Progenitor cell of endocrine pancreas (in vitro differentiated cells): Measurements from ENCODE around the gene ENG. TPM values are rescaled to one million over a fixed set of nuclear protein-coding genes. Genes with fewer than 3 reads are reported as not detected.
A peak's percentile ranks its signal among the peaks of the same experiment; 100 is the strongest.

Experiments
- DNase-seq: peaks from one replicate; pipeline ENCODE4 v3.0.0; 2021; ENCODE audit warnings: low spot score; ENCODE audit not compliant: unreplicated experiment
- H3K27ac Mint-ChIP-seq: 2 replicates; pipeline ENCODE4 v1.8.0; 2021; ENCODE audit warnings: mild to moderate bottlenecking, moderate library complexity, mixed read lengths
- H3K27me3 Mint-ChIP-seq: 2 replicates; pipeline ENCODE4 v1.8.0; 2021; ENCODE audit warnings: mixed read lengths
- H3K36me3 Mint-ChIP-seq: 2 replicates; pipeline ENCODE4 v1.8.0; 2022; ENCODE audit warnings: mixed read lengths; ENCODE audit not compliant: insufficient read depth
- H3K4me1 Mint-ChIP-seq: 2 replicates; pipeline ENCODE4 v1.8.0; 2021; ENCODE audit warnings: low read depth, mixed read lengths
- H3K4me3 Mint-ChIP-seq: 2 replicates; pipeline ENCODE4 v1.8.0; 2021; ENCODE audit warnings: low read depth, mild to moderate bottlenecking, moderate library complexity, mixed read lengths
- H3K9me3 Mint-ChIP-seq: 2 replicates; pipeline ENCODE4 v1.8.0; 2021; ENCODE audit warnings: low read depth, mixed read lengths
- CTCF ChIP-seq: fragments of 200-600 bp; sonication (generic); IDR thresholded peaks from one replicate; pipeline ENCODE4 v1.5.0; 2021; ENCODE audit warnings: antibody characterized with exemption, mild to moderate bottlenecking; ENCODE audit not compliant: unreplicated experiment
- total RNA-seq: library from RNA; stranded (reverse); gene quantifications from 2 replicates; pipeline ENCODE4 v1.2.1, GENCODE V29; 2021

ENG gene
- total RNA-seq, 1 donor from 2014 or later: 0.91 TPM

- no peak for TF ChIP-seq CTCF
- no peak overlapping the region for H3K27ac Mint-ChIP-seq
- H3K9me3 Mint-ChIP-seq: no peaks in the 10 kb centered on the region
- no peak overlapping the region for H3K4me3 Mint-ChIP-seq
- H3K4me1 Mint-ChIP-seq: peaks cover 5% of the 10 kb centered on the region
- no peak for DNase-seq
- H3K36me3 Mint-ChIP-seq: no peaks in the 10 kb centered on the region
- H3K27me3 Mint-ChIP-seq: peaks cover 36% of the 10 kb centered on the region
These were observed 28.1 kb downstream of the ENG start for GRCh38 chr9:127826253-127826913.

- peak; percentile 69 for DNase-seq
- peaks cover 36% of the 10 kb centered on the region for H3K27me3 Mint-ChIP-seq
- no peaks in the 10 kb centered on the region for H3K36me3 Mint-ChIP-seq
- TF ChIP-seq CTCF: peak; percentile 75
- H3K4me3 Mint-ChIP-seq: peak overlapping the region; percentile 41
- H3K27ac Mint-ChIP-seq: no peak overlapping the region
- H3K4me1 Mint-ChIP-seq: peaks cover 5% of the 10 kb centered on the region
- H3K9me3 Mint-ChIP-seq: no peaks in the 10 kb centered on the region
These were observed 29.0 kb downstream of the ENG start for GRCh38 chr9:127825319-127826051.

- peaks cover 3% of the 10 kb centered on the region for H3K36me3 Mint-ChIP-seq
- no peak overlapping the region for H3K27ac Mint-ChIP-seq
- no peaks in the 10 kb centered on the region for H3K9me3 Mint-ChIP-seq
- H3K4me1 Mint-ChIP-seq: peaks cover 1% of the 10 kb centered on the region
- no peak for TF ChIP-seq CTCF
- H3K27me3 Mint-ChIP-seq: peaks cover 15% of the 10 kb centered on the region
- H3K4me3 Mint-ChIP-seq: no peak overlapping the region
- DNase-seq: no peak
These were observed 32.4 kb downstream of the ENG start for GRCh38 chr9:127822108-127822507.

GRCh38 chr9:127818574-127818973 is 35.9 kb downstream of the ENG start:
- Mint-ChIP-seq H3K27me3 (no peaks in the 10 kb centered on the region), H3K36me3 (peaks cover 3% of the 10 kb centered on the region), H3K27ac (peak overlapping the region; percentile 49), H3K4me3 (no peak overlapping the region), H3K4me1 (no peaks in the 10 kb centered on the region), H3K9me3 (no peaks in the 10 kb centered on the region)
- DNase-seq: no peak
- TF ChIP-seq CTCF: no peak

- DNase-seq: no peak
These were observed 36.5 kb downstream of the ENG start for GRCh38 chr9:127817881-127818434.

More at GRCh38 chr9:127817881-127818434, 36.5 kb downstream of the ENG start:
- Mint-ChIP-seq H3K4me3 (no peak overlapping the region), H3K4me1 (no peaks in the 10 kb centered on the region), H3K27me3 (no peaks in the 10 kb centered on the region), H3K27ac (no peak overlapping the region), H3K9me3 (no peaks in the 10 kb centered on the region), H3K36me3 (peaks cover 3% of the 10 kb centered on the region)
- TF ChIP-seq CTCF: no peak
